HepG2 (cell line): ENCODE data around the gene NEU4. TPM values are rescaled to one million over a fixed set of nuclear protein-coding genes. Genes with fewer than 3 reads are reported as not detected.

Experiments
- AHDC1 ChIP-seq: sonication (generic); formaldehyde crosslinking; IDR thresholded peaks from 2 replicates; pipeline ENCODE4 v1.5.1; 2020; ENCODE audit warnings: mild to moderate bottlenecking, missing genetic modification reagents, borderline replicate concordance
- DBP ChIP-seq: sonication (generic); formaldehyde crosslinking; IDR thresholded peaks from 2 replicates; pipeline ENCODE4 v1.4.0; 2020; ENCODE audit warnings: missing genetic modification reagents; ENCODE audit errors: not compliant biosample characterization
- GZF1 ChIP-seq: sonication (generic); formaldehyde crosslinking; IDR thresholded peaks from 2 replicates; pipeline ENCODE4 v1.5.1; 2020; ENCODE audit warnings: mild to moderate bottlenecking, missing genetic modification reagents
- MLX ChIP-seq: IDR thresholded peaks from 2 replicates; pipeline ENCODE4 v1.6.1; 2016
- MTF1 ChIP-seq: sonication (generic); formaldehyde crosslinking; IDR thresholded peaks from 2 replicates; pipeline ENCODE4 v1.5.0; 2020; ENCODE audit warnings: missing genetic modification reagents
- NR2F1 ChIP-seq, 2 experiments: fragments of 450-650 bp in 1 of 2; formaldehyde crosslinking in 1 of 2; IDR thresholded peaks; 2 replicates each; pipeline versions ENCODE4 v1.5.0 to v1.6.1; 2016 to 2020; ENCODE audit warnings: mild to moderate bottlenecking in 1 of 2, missing compliant biosample characterization in 1 of 2, missing genetic modification reagents in 1 of 2, moderate library complexity in 1 of 2
- PAXIP1 ChIP-seq: sonication (generic); formaldehyde crosslinking; conservative IDR thresholded peaks from 2 replicates; pipeline ENCODE4 v1.4.0; 2020; ENCODE audit warnings: mild to moderate bottlenecking, missing genetic modification reagents, moderate library complexity
- REL ChIP-seq: sonication (generic); formaldehyde crosslinking; conservative IDR thresholded peaks from 2 replicates; pipeline ENCODE4 v1.8.0; 2022; ENCODE audit warnings: mild to moderate bottlenecking, missing genetic modification reagents, moderate library complexity
- ZC3H13 ChIP-seq: sonication (generic); formaldehyde crosslinking; IDR thresholded peaks from 2 replicates; pipeline ENCODE4 v1.8.1; 2023; ENCODE audit warnings: mild to moderate bottlenecking, missing genetic modification reagents, moderate library complexity
- ZFP82 ChIP-seq: sonication (generic); formaldehyde crosslinking; IDR thresholded peaks from 2 replicates; pipeline ENCODE4 v1.5.1; 2020; ENCODE audit warnings: mild to moderate bottlenecking, missing genetic modification reagents, borderline replicate concordance
- ZNF234 ChIP-seq: sonication (generic); formaldehyde crosslinking; conservative IDR thresholded peaks from 2 replicates; pipeline ENCODE4 v1.5.1; 2020; ENCODE audit warnings: mild to moderate bottlenecking, missing genetic modification reagents
- ZNF3 ChIP-seq: IDR thresholded peaks from 2 replicates; pipeline ENCODE4 v1.7.0; 2017; ENCODE audit warnings: inconsistent platforms
- ZNF589 ChIP-seq: sonication (generic); formaldehyde crosslinking; conservative IDR thresholded peaks from 2 replicates; pipeline ENCODE4 v1.8.0; 2022; ENCODE audit warnings: mild to moderate bottlenecking, moderate library complexity, missing genetic modification reagents
- ZNF660 ChIP-seq: sonication (generic); formaldehyde crosslinking; IDR thresholded peaks from 2 replicates; pipeline ENCODE4 v1.5.1; 2020; ENCODE audit warnings: mild to moderate bottlenecking, low read depth, missing genetic modification reagents, borderline replicate concordance
- ZNF691 ChIP-seq: sonication (generic); formaldehyde crosslinking; IDR thresholded peaks from 2 replicates; pipeline ENCODE4 v1.4.0; 2020; ENCODE audit warnings: missing genetic modification reagents, low read depth, mild to moderate bottlenecking, borderline replicate concordance
- ZNF703 ChIP-seq: sonication (generic); formaldehyde crosslinking; IDR thresholded peaks from 2 replicates; pipeline ENCODE4 v1.5.1; 2020; ENCODE audit warnings: missing genetic modification reagents, mild to moderate bottlenecking, moderate library complexity, borderline replicate concordance
- polyA plus RNA-seq, 8 experiments: library from polyadenylated mRNA; depleted of rRNA in 3 of 8; stranded (reverse) in 7 of 8; unstranded in 1 of 8; fragments of >200 nt; fragmentation: Illumina TruSeq in 4 of 8; extraction: Trizol in 4 of 8; gene quantifications; 2 replicates each; pipeline versions ENCODE4 v1.2.1 to v1.2.3, GENCODE V29; 2011 to 2016; ENCODE audit warnings: low read depth in 4 of 8, missing spikeins in 1 of 8, mixed read lengths in 1 of 8; ENCODE audit not compliant: insufficient read depth in 1 of 8
- total RNA-seq, 5 experiments: library from RNA; depleted of rRNA; stranded (reverse); fragments of >200 nt; fragmentation: Illumina TruSeq; extraction: Trizol; gene quantifications; 2 replicates each; pipeline ENCODE4 v1.2.3, GENCODE V29; 2016; ENCODE audit warnings: low read depth in 1 of 5

Gene NEU4
- total and polyA plus RNA-seq, 2 of the 13 experiments (the other 11 are each of a cell fraction or from before 2014, with no cell fraction given), result 53.5 to 107 TPM

GRCh38 chr2:241771286-241772062 lies 37.5 kb upstream of the NEU4 start (continued):
- no peak for TF ChIP-seq DBP (CRISPR knock-in tag)
- TF ChIP-seq ZNF234, result no peak
- peak; percentile 91; the same call in 1 of the 2 replicates for TF ChIP-seq ZFP82 (CRISPR knock-in tag)
- 0 out of 4 replicates have a peak, but pooled peaks have one; percentile 7 to 33 for TF ChIP-seq NR2F1 (CRISPR knock-in tag; IDR thresholded peaks at IDR 0.05)
- no peak; the same call in none of the 2 replicates for TF ChIP-seq REL
- peak; percentile 18; the same call in 1 of the 2 replicates for TF ChIP-seq ZNF703 (CRISPR knock-in tag)
- TF ChIP-seq ZNF660 (CRISPR knock-in tag), result no peak; the same call in 1 of the 2 replicates
- 0 out of 2 replicates have a peak, but pooled peaks have one; percentile 45 for TF ChIP-seq ZNF3
- peak; percentile 72; the same call in 1 of the 2 replicates for TF ChIP-seq ZNF589 (CRISPR knock-in tag)
- TF ChIP-seq GZF1 (CRISPR knock-in tag), result peak; percentile 94
- no peak; the same call in 1 of the 2 replicates for TF ChIP-seq MLX (CRISPR knock-in tag)
- TF ChIP-seq ZNF691 (CRISPR knock-in tag), result peak; percentile 57; the same call in 1 of the 2 replicates
- TF ChIP-seq MTF1 (CRISPR knock-in tag), result 0 out of 2 replicates have a peak, but pooled peaks have one; percentile 62
- peak; percentile 66 for TF ChIP-seq PAXIP1
- no peak for TF ChIP-seq AHDC1
- TF ChIP-seq ZC3H13 (CRISPR knock-in tag), result peak; percentile 97
